NCI-H345 treated with DMSO at 0.1 percent for 48 hours (cell line): ENCODE data around the gene PPDPF.
"Not testable (repeated sequence)": the region's sequence is repeated elsewhere in the genome, so short reads cannot be mapped to it uniquely, and the experiment has no call there.

Experiments
- DNase-seq: peaks from one replicate; lab custom pipeline; 2025; ENCODE audit not compliant: unreplicated experiment; lab: John Stamatoyannopoulos, UW

The PPDPF gene, protein sequence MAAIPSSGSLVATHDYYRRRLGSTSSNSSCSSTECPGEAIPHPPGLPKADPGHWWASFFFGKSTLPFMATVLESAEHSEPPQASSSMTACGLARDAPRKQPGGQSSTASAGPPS

DNA sequence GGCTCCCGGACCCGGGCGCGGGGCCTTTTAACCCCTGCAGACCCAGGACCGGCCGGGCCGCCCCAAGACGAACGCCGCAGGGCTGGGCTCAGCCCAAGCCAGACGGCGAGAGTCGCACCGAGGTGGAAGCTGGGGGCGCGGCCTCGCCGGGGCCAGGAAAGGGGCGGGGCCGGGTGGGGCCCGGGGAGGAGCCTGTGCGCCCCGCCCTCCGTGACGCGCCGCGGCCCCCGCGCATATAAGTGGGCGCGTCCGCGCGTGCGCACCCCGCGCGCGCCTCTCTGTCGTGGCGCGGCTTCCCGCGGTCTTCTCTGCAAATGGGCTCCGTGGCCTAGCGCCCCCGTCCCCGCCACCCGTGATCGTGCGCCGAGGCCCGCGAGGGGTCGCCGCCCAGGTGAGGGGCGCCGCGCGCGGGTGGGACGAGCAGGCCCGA lies at the start of gene PPDPF:
Gene PPDPF, plus strand, starts transcription at position 262 of the 430 bp plus-strand sequence. CDS start 544 bp downstream, outside the sequence.
- peak; percentile 61 for DNase-seq

DNA sequence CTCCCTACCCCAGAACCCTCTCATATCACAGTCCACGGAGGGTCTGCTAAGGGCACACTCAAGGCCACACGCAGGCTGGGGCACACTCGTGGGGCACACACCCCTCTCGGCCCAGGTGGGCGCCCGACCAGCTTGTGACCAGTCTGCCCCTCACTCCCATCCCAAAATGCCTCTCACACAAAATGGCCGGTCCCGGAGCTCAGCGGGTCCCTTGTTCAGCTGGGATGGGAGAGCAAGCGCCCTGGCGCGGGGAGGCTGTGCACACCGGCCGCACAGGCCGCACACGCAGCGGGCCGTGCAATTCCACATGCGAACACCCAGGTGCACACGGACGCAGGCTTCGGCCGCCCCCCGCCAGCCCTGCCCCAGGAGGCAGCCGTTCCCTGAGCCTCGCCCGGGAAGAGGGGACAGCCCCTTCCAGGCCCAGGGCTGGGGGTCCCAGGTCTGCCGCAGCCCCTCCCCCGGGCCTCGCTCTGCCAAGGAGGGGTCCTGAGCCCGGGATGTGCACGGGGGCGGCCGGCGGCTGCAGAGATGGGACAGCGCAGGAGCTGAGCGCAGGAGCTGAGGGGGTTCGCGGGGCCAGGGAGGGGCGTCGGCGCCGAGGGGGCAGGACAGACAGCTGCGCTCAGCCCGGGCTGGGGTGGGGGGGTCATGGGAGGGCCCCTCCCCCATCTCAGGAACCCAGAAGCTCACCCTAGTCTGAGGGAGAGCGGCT lies 49.4 kb upstream of the PPDPF start:
- DNase-seq: no peak

DNA sequence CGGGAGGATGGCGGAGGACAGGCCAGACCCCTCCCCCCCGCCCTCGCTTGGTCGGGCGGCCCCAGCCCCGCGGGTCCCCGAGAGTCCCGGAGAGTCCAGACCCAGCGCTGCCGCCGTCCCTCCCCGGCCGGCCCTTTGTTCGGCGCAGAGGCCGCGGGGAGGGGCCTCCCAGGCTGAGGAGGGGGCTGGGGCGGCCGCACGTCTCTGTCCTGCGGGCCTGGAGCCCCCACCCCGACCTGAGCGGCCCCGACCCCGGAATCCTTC lies 48.9 kb upstream of the PPDPF start:
- DNase-seq: no peak

DNA sequence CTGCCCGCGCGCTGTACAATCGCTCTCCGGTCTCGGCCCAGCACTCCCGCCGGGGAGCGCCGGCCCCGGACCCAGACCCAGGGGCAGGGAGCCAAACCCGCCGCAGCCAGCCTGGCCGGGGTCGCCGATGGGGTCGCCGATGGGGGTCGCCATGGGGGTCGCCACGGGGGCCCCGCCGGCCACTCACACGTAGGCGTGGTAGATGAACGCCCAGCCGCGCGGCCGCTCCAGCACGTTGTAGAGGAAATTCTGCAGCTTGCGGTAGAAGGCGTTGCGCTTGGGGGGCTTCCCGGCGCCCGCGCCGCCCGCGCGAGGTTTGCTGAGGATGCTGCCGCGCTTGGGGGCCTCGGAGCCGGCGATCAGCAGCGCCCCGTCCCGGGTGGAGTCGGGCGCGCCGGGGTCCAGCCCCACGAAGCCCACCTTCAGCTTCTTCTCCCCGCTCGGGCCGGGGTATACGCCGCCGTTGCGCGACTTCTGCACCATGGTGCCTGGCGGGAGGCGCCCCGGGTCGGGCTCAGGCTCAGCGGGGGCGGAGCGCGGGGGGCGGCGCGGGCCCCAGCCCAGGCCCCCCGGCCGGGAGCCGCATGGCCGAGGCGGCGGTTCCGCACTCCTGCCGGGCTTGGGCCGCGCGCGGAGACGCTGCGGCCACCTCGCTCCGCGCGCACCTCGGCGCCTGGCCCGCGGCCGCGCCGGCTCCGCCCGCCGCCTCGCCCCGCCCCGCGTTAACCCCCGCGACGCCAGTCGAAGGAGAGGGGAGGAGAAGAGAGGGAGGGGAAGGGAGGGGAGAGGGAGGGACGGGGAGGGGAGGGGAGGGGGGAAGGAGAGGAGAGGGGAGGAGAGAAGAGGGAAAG lies 48.4 kb upstream of the PPDPF start, which contains the start of gene KCNQ2:
Gene KCNQ2, minus strand, starts transcription at position 675 of the 851 bp plus-strand sequence. Its CDS starts 192 bp downstream, at position 483.
- no peak for DNase-seq

DNA sequence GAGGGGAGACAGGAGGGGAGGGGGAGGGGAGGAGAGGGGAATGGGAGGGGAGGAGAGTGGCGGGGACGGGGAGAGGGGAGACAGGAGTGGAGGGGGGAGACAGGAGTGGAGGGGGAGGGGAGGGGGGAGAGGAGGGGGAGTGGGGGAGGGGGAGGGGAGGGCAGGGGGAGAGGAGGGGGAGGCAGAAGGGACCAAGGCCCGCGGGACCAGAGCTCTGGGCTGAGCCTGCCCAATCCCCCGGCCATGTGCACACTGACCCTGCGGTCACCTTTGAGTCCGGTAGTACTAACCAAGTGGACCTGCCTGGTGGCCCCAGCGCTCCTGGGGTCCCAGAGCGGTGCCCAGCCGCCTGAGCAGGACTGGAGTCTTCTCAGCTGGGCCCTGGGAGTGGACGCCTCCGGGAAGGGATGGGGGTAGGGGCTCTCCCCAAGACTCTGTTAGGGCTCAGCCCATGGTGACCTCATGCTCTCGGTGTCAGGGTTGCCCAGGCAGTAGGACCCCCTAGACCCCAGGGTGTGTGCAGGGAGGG lies 47.6 kb upstream of the PPDPF start:
- DNase-seq: no peak

DNA sequence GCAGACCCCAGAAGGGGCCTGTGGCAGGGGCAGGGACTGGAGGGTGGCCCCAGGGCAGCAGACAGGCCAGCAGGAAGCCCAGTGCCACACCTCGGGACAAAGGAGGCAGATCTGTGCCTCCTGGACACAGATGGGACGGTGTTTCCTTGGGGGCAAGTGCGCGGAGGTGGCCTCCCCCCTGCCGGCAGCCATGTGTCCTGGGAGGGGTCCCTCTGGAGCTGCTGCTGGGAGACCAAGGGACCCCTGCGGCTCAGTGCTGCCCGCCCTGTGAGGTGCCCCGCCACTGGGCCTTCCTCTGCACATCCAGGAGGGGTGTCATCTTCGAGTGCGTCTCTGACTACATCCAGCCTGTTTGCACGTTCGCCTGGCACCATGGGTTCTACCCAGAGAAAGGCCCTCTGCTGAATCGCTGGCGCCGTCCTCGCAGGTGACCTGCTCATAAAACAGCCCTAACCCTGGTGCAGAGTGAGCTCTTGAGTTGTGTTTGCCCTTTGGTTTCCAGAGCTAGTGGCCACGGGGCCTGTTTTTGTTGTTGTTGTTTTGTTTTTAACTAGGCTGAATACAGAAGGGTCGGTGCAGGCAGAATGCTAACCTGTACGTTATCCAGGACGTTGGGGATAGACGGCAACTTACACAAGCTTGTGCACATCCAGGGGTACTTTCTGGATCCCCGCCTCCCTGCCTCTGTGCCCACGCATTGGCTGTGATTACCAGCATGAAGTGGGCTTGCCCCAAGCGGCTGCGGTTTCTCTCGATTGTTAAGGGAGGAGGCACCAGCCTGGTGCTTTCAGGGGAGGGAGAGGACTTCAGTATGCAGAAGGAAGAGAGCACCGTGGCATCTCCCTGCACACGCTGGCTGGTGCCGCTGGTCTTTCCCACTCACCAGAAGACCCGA lies 46.8 kb upstream of the PPDPF start:
- no peak for DNase-seq

DNA sequence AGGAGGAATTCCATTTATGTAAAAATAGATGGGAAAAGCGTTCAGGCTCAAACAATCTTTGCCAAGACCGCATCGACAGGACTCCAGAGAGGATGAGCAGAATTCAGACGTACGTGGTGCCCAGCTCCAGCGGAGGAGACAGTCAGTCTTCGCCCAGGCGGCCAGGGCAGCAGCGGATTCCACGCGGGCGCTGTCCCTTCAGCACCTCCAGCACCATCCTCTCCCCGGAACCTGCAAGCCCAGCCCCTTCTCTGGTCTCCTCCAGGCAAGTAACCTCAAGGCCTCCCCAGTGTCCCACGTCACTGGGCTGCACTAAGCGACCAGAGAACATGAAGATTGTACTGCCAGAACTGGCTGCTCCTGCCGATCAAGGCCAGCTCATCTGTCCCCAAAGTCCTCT lies 45.4 kb upstream of the PPDPF start:
- DNase-seq: no peak

DNA sequence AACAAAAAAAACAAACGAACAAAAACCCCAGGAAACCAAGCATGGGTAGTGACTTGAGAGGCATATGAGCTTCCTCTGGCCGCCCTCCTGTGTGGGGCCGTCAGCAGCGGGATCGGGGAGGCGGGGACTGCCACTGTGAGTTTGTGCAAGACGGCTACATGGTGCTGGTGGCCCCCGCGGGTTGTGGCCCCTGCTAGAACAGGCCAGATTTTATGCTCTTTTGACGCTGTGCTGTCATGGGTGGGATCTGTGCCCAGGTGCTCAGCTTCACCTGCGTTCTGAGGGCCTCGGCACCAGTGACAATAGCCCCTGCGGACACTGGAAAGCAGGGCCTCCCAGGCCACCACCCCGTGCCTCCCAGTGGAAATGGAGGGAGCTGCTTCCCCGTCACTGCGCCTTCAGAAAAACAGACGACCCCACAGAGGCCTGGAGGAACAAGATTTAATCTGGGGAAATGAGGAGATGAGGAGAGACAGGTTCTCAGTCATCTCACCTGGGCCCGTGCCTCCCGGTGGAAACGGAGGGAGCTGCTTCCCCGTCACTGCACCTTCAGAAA lies 43.4 kb upstream of the PPDPF start:
- no peak for DNase-seq

DNA sequence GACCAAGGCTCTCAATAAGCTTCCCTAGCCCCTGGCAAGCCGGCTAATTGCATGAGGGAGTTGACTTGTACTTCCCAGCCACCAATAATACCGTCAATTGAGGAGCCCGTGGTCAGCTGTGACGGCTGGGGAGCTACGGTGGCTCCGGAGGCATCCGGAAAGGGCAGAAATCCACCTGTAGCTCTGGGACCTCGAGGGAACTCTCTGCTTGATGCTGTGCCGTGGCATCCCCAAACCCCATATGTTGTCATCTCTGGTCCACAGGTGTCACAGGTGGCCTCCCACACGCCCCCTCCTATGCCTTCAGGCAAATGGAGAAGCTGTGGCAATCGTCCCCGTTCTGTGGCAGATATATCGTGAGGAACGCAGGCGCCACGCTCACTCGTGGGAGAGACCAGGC lies 42.6 kb upstream of the PPDPF start:
- DNase-seq: no peak

DNA sequence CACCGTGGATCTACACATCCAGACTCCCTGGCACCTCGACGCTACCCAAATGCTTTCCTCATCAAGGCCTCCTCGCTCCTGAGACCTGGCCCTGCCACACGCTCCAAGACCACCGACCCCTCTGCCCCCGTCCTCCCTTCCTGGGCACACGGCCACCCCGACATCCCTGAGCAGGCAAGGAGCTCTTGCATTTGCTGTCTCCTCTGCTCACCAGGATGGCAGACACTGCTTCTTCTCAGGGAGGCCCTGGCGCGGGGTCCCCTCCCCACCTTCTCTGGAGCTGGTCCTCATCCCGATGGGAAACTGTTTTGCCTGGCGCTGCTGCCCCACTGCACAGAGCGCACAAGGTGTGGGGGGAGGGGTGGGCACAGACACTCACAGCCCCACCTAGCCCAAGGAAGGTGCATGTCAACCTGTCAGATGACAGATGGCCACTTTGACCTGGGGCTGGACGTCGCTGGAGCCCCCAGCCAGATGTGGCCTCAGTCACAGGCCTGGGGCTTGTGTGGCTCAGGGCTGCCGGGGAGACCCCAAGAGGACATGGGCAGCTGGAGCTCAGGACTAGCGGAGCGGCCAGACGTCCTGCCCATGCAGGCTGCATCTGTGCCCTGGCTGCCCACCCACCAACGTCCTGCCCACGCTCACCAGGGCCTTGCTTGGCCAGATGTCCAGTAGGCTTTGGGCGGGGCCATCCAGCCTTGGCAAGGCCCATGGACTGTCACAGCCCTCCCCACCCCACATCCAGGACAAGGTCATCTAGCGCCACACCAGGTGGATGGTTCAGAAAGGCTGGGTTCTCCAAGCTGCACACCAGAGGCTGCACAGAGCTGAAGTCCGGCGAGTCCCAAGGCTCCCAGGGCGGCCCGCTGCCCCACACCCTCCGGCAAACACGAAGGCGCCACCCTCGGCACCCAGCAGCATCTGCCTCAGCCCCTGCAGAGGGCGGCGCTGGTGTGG lies 41.9 kb upstream of the PPDPF start:
- no peak for DNase-seq

DNA sequence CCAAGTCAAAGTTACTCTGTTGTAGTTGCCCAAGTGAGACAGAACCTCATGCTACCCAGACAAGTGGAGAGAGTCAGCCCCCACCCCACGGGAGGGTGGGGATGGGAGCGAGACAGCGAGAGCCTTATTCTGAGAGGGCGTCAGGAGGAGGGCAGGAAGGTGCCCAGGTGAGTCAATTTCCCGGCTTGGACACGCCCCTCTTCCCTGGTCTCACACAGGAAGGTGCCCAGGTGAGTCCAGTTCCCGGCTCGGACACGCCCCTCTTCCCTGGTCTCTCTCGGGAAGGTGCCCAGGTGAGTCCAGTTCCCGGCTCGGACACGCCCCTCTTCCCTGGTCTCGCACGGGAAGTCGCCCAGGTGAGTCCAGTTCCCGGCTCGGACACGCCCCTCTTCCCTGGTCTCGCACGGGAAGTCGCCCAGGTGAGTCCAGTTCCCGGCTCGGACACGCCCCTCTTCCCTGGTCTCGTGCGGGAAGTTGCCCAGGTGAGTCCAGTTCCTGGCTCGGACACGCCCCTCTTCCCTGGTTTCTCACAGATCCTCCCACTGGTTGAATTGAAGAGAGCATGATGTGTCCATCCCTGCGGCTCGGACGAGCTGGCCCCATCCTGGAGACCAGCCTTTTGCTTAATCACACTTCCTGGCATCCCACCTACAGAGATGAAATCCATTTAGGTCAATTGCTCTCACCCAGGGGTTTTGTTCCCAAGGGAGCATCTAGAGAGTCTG lies 40.7 kb upstream of the PPDPF start:
- not testable (repeated sequence) for DNase-seq

DNA sequence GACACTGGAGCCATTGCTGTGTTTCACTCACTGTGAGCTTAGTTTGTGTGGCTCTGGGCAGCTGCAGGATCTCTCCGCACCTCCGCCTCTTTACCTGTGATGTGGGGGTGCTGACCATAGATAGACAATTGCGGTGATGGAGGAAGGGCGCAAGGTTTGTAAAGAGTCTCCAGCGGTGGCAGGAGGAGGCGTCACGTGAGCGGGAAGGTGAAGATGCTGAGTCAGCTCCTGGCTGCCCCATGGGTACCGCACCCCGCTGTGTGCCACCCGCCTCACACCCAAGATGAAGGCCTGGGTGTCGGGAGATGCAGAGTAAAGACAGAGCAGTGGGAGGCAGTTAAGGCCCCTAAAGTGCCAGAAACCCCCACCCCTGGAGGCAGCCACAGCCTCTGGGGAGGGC lies 39.1 kb upstream of the PPDPF start:
- DNase-seq: no peak

DNA sequence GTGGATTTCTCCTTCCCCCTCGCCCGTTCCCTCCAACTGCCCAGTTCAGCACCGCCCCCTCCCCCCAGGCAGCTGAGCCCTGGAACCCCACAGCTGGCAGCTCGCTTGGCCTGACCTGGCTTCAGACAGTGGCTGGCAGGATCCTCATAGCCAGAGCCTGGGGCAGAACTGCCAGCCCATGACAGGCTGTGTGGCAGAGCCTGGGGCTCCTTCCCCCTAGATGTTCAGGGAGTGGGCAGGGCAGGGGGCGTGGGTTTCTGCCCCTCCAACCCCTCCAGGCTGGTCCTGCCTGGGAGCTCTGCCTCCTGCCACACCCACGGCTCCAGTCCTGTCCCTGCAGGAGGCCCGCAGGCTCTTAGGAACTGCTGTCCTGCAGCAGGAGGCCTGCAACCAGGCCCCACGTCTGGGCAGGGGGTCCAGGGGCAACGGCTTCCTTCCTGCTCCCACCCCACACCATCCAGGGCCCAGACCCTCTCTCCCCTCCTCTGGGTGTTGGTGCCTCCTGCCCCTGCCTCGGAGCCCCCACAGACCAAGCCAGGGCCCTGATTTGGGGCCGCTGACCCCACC lies 38.5 kb upstream of the PPDPF start:
- DNase-seq: no peak

DNA sequence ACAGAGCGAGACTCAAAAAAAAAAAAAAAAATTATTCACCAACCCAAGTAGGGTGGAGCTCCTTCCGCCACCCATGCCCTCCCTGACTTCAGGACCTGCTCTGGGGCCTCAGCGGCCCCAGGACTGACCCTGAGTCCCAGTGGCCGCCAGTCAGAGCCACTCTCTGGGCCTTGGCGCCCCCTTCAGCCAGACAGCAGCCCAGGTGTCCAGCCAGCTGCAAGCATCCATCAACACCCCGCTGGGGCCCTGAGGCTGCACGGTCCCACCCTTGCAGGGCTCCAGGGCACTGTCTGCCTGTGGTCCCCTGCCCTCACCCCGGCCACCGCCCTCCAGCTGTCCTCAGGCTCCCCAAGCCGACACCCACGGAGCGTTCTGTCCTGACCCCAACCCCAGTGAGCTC lies 36.7 kb upstream of the PPDPF start:
- DNase-seq: no peak

DNA sequence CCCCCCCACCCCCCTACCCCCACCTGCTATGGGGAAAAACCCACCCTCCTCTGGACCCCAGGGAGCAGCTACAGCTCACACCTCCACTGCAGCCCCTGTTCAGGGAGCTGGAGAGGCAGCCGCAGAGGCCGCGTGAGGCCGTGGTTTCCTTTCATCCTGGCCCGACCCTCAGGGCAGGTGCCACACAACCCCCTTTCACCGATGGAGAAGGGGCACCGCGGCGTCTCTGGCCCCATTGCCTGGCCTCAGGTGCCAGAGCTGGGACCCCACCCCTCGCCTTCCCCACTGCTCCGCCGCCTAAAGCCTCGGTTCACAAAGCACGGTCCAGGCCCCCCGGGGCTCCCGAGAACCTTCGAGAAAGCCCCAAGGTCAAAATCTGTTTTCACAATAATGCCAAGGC lies 36.3 kb upstream of the PPDPF start:
- DNase-seq: no peak

DNA sequence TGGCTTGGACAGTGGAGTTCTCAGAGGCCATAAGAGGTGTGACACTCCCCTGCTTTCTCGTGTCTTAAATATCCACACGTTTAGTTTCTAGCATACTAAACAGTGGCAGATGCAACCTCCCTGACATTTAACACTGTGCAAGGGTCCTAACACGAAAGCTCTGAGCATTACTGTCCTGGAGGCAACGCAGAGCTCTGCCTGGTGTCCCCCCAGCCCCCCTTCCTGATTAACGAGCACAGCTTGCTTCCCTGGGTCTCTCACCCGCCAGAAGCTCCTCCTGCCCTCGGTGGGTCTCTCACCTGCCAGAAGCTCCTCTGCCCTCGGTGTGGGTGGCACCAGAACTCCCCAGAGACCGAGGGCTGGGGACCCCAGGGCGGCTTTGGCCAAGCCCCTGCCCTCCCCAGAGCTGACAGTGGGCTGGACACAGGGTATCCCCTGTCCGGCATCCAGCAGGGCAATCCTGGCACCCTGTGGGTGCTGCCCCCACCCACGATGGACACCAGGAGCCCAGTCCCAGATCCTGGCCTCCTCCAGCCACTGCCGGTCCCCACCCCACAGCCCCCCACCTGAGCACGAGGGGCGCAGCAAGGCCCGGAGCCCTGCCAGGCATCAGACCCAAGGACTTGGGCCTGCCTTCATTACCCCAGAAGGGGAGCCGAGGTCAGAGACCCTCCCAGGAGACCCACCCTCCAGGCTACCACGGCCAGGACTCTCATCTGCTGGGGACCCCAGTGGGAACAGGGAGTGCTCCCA lies 35.7 kb upstream of the PPDPF start:
- DNase-seq: no peak

DNA sequence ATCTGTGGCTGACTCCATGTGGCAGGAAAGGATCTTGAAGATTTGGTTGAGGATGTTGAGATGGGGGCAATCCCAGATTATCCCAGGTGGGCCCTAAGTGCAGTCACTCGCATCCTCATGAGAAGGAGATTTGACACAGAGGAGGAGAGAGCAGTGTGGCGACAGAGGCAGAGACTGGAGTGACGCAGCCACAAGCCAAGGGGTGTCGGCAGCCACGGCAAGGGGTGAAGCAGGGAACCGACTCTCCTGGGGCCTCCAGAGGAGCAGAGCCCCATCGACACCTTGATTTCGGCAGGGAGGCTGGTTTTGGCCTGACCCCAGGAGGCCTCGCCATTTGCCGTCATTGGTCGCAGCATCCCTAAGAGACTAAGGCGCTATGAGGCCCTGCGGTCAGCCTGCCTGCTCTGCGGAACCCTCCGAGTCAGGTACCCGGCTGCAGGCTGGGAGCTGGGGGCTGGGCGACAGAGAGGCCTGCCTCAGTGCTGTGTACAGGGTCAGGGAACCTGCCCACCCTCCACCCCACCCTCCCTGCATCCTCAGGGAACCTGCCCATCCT lies 34.2 kb upstream of the PPDPF start:
- DNase-seq: no peak
